ENCODE measurements around the gene PCDHA6. TPM values are rescaled to one million over a fixed set of nuclear protein-coding genes. Genes with fewer than 3 reads are reported as not detected.

The PCDHA6 gene
- total and polyA plus RNA-seq, 2 of the 8 experiments (the other 6 are each of a cell fraction or from before 2014, with no cell fraction given) = 0.71 to 7.1 TPM

DNA sequence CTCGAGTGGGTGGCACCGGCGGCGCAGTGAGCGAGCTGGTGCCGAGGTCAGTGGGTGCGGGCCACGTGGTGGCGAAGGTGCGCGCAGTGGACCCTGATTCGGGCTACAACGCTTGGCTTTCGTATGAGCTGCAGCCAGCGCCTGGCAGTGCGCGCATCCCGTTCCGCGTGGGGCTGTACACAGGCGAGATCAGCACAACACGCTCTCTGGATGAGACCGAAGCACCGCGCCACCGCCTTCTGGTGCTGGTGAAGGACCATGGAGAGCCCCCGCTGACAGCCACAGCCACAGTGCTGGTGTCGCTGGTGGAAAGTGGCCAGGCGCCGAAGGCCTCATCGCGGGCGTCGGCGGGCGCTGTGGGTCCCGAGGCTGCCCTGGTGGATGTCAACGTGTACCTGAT, 4.3 kb upstream of the PCDHA6 start:
- POLR2A ChIA-PET (ENCODE audit: partially characterized antibody) = no interaction called here
- CTCF ChIA-PET (ENCODE audit: partially characterized antibody) = interaction anchor here (0.6 to 5.5 kb wide), 5 partner anchors 11 to 46 kb away, joined by 3 to 49 read pairs (median 4); partner anchors contain the start of genes PCDHA4, PCDHA7 and PCDHA8
- H3K9me3 ChIP-seq (ENCODE audit: insufficient read depth in 2 of 2, low read depth in 1 of 2, low read length in 1 of 2) = peaks cover 0 to 11% of the 10 kb centered on the region in 2 experiments; a peak in 1 of 4 replicates

More for the DNA sequence above, 4.3 kb upstream of the PCDHA6 start:
- no peaks in the 10 kb centered on the region for H3K79me2 ChIP-seq (ENCODE audit: control insufficient read depth in 1 of 2, insufficient read depth in 2 of 2, low read length in 2 of 2)
- no peaks in the 10 kb centered on the region for H3K23me2 ChIP-seq (ENCODE audit: low read depth, low read length)
- H2AFZ ChIP-seq (ENCODE audit: low read length) = no peak overlapping the region
- H3K36me3 ChIP-seq (ENCODE audit: control insufficient read depth in 2 of 4, insufficient read depth in 4 of 4, low read length in 3 of 4) = peaks cover 0 to 3% (median 0%) of the 10 kb centered on the region in 4 experiments; a peak in 1 of 8 replicates
- H2BK20ac ChIP-seq (ENCODE audit: low read length) = no peak overlapping the region
- no peak overlapping the region for H3K56ac ChIP-seq (replicated peaks; ENCODE audit: insufficient read length, low read depth, low read length)
- H2BK120ac ChIP-seq (replicated peaks; ENCODE audit: low read depth, low read length) = no peak overlapping the region
- H3K4me1 ChIP-seq (replicated peaks in 1 of 4; ENCODE audit: control insufficient read depth in 3 of 4, insufficient read depth in 4 of 4, low read length in 3 of 4) = no peaks in the 10 kb centered on the region
- no peak overlapping the region for H2BK12ac ChIP-seq (ENCODE audit: low read depth, low read length)
- no peak overlapping the region for H2BK15ac ChIP-seq (ENCODE audit: low read length)
- H2AK5ac ChIP-seq (ENCODE audit: low read depth, low read length) = no peak overlapping the region
- no peak for DNase-seq (ENCODE audit: low read depth in 1 of 2, low spot score in 2 of 2)
- TF ChIP-seq NANOG (IDR thresholded peaks at IDR 0.05; ENCODE audit: insufficient read depth, low read depth, low read length, poor library complexity, severe bottlenecking) = no peak
- TF ChIP-seq ASH2L (IDR thresholded peaks at IDR 0.05; ENCODE audit: low read length) = no peak
- no peak for TF ChIP-seq CBX8 (IDR thresholded peaks at IDR 0.05; ENCODE audit: borderline replicate concordance, low read depth, low read length)
- TF ChIP-seq CBX5 (IDR thresholded peaks at IDR 0.05; ENCODE audit: low read depth, low read length) = no peak
- TF ChIP-seq BCL11A (IDR thresholded peaks at IDR 0.05; ENCODE audit: low read depth in 2 of 2, low read length in 2 of 2) = no peak
- no peak for TF ChIP-seq SP2 (IDR thresholded peaks at IDR 0.05; ENCODE audit: low read length)
- TF ChIP-seq, protein P1, sequence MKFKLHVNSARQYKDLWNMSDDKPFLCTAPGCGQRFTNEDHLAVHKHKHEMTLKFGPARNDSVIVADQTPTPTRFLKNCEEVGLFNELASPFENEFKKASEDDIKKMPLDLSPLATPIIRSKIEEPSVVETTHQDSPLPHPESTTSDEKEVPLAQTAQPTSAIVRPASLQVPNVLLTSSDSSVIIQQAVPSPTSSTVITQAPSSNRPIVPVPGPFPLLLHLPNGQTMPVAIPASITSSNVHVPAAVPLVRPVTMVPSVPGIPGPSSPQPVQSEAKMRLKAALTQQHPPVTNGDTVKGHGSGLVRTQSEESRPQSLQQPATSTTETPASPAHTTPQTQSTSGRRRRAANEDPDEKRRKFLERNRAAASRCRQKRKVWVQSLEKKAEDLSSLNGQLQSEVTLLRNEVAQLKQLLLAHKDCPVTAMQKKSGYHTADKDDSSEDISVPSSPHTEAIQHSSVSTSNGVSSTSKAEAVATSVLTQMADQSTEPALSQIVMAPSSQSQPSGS (IDR thresholded peaks at IDR 0.05; ENCODE audit: low read length) = no peak
- no peaks in the 10 kb centered on the region for H3K27me3 ChIP-seq (replicated peaks in 1 of 4; ENCODE audit: control insufficient read depth in 3 of 4, extremely low read depth in 1 of 4, insufficient read depth in 3 of 4, low read length in 3 of 4)
- no peak overlapping the region for H3K4me2 ChIP-seq (ENCODE audit: insufficient read depth in 1 of 2, low read depth in 2 of 2, low read length in 2 of 2)
- no peak overlapping the region for H4K91ac ChIP-seq (replicated peaks; ENCODE audit: insufficient read length, low read length)
- peaks cover 0 to 3% of the 10 kb centered on the region in 2 experiments for H4K20me1 ChIP-seq (replicated peaks in 1 of 2; ENCODE audit: control insufficient read depth in 1 of 2, insufficient read depth in 2 of 2, low read length in 2 of 2)
- no peak overlapping the region for H2BK5ac ChIP-seq (ENCODE audit: low read depth, low read length)
- no peak overlapping the region for H3K14ac ChIP-seq (ENCODE audit: insufficient read length)
- H4K5ac ChIP-seq (ENCODE audit: insufficient read length, low read depth, low read length) = no peak overlapping the region
- peak overlapping the region; percentile 85; the same call in 1 of the 2 replicates for H4K8ac ChIP-seq (ENCODE audit: extremely low read depth, insufficient read depth, low read length)
- H3K23ac ChIP-seq (ENCODE audit: insufficient read length) = no peak overlapping the region
- H3K9ac ChIP-seq (replicated peaks in 1 of 4; ENCODE audit: extremely low read depth in 1 of 4, low read depth in 3 of 4, low read length in 3 of 4) = no peak overlapping the region
- no peak for FAIRE-seq
- 98% methylated on average over 38 of the region's 38 CpGs; no CpG with 5 or more reads in 1 of the 2 experiments for WGBS, 2 experiments (ENCODE audit: extremely low coverage in 1 of 2, insufficient coverage in 1 of 2, insufficient read length in 1 of 2, insufficient replicate concordance in 2 of 2, low coverage in 1 of 2, low lambda C conversion rate in 2 of 2, missing lambda C conversion rate in 1 of 2)
- H3K27ac ChIP-seq (ENCODE audit: low read depth, low read length) = no peak overlapping the region
- no peak overlapping the region for H3K4ac ChIP-seq (replicated peaks; ENCODE audit: insufficient read length, low read depth, low read length)
- no peak overlapping the region for H3K18ac ChIP-seq (ENCODE audit: extremely low read depth, low read length)
- H3K79me1 ChIP-seq (ENCODE audit: low read depth, low read length) = no peaks in the 10 kb centered on the region
- H3K4me3 ChIP-seq (ENCODE audit: extremely low read depth in 1 of 4, insufficient read depth in 2 of 4, low read depth in 3 of 4, low read length in 4 of 4) = no peak overlapping the region
